WTC11 (cell line): ENCODE data around the gene GRIN3B. TPM values are rescaled to one million over a fixed set of nuclear protein-coding genes. Genes with fewer than 3 reads are reported as not detected.

ENCODE experiments used
- AFF4 ChIP-seq: sonication (generic); formaldehyde crosslinking; IDR thresholded peaks from 2 replicates; pipeline ENCODE4 v1.8.1; 2023; ENCODE audit warnings: mild to moderate bottlenecking, missing genetic modification reagents, borderline replicate concordance
- ARID4B ChIP-seq: sonication (generic); formaldehyde crosslinking; IDR thresholded peaks from 2 replicates; pipeline ENCODE4 v1.8.0; 2023; ENCODE audit warnings: missing genetic modification reagents, mild to moderate bottlenecking, borderline replicate concordance
- CTCF ChIP-seq: fragments of 200-600 bp; IDR thresholded peaks from 2 replicates; pipeline ENCODE4 v1.8.0; 2022; ENCODE audit warnings: antibody characterized with exemption
- E2F5 ChIP-seq: sonication (generic); formaldehyde crosslinking; IDR thresholded peaks from 2 replicates; pipeline ENCODE4 v1.8.1; 2022; ENCODE audit warnings: mild to moderate bottlenecking, moderate library complexity, missing genetic modification reagents
- EMX1 ChIP-seq: fragments of 250-450 bp; sonication (Bioruptor Pico); IDR thresholded peaks from 2 replicates; pipeline ENCODE4 v1.8.0; 2021; ENCODE audit warnings: mild to moderate bottlenecking
- ERG ChIP-seq: fragments of 250-450 bp; sonication (Bioruptor Pico); IDR thresholded peaks from 2 replicates; pipeline ENCODE4 v1.8.0; 2021; ENCODE audit warnings: mild to moderate bottlenecking
- GTF2I ChIP-seq: fragments of 250-450 bp; sonication (Bioruptor Pico); conservative IDR thresholded peaks from 2 replicates; pipeline ENCODE4 v1.4.0; 2021; ENCODE audit warnings: mild to moderate bottlenecking
- KAT7 ChIP-seq: sonication (generic); formaldehyde crosslinking; IDR thresholded peaks from 2 replicates; pipeline ENCODE4 v1.8.1; 2023; ENCODE audit warnings: missing genetic modification reagents, mild to moderate bottlenecking, borderline replicate concordance
- NR1H2 ChIP-seq: sonication (generic); formaldehyde crosslinking; IDR thresholded peaks from 2 replicates; pipeline ENCODE4 v1.9.0; 2021; ENCODE audit warnings: mild to moderate bottlenecking, moderate library complexity, missing genetic modification reagents
- NR2C2 ChIP-seq: sonication (generic); formaldehyde crosslinking; IDR thresholded peaks from 2 replicates; pipeline ENCODE4 v1.8.0; 2022; ENCODE audit warnings: mild to moderate bottlenecking, missing genetic modification reagents
- OVOL2 ChIP-seq: fragments of 250-450 bp; sonication (Bioruptor Pico); IDR thresholded peaks from 2 replicates; pipeline ENCODE4 v1.9.0; 2021; ENCODE audit warnings: mild to moderate bottlenecking, borderline replicate concordance
- SP1 ChIP-seq: sonication (generic); formaldehyde crosslinking; conservative IDR thresholded peaks from 2 replicates; pipeline ENCODE4 v1.8.1; 2022; ENCODE audit warnings: missing genetic modification reagents
- TCF7 ChIP-seq: sonication (generic); formaldehyde crosslinking; IDR thresholded peaks from 2 replicates; pipeline ENCODE4 v1.8.0; 2022; ENCODE audit warnings: mild to moderate bottlenecking, low read depth, missing genetic modification reagents, moderate library complexity
- TEAD1 ChIP-seq: sonication (generic); formaldehyde crosslinking; IDR thresholded peaks from 2 replicates; pipeline ENCODE4 v1.8.0; 2022; ENCODE audit warnings: mild to moderate bottlenecking, missing genetic modification reagents
- ZNF121 ChIP-seq: sonication (generic); formaldehyde crosslinking; IDR thresholded peaks from 2 replicates; pipeline ENCODE4 v1.8.0; 2023; ENCODE audit warnings: missing genetic modification reagents
- ZNF219 ChIP-seq: sonication (generic); formaldehyde crosslinking; IDR thresholded peaks from 2 replicates; pipeline ENCODE4 v1.8.0; 2023; ENCODE audit warnings: missing genetic modification reagents, mild to moderate bottlenecking, borderline replicate concordance
- ZNF232 ChIP-seq: sonication (generic); formaldehyde crosslinking; IDR thresholded peaks from 2 replicates; pipeline ENCODE4 v1.8.0; 2022; ENCODE audit warnings: mild to moderate bottlenecking, missing genetic modification reagents
- ZNF281 ChIP-seq: sonication (generic); formaldehyde crosslinking; IDR thresholded peaks from 2 replicates; pipeline ENCODE4 v1.8.0; 2023; ENCODE audit warnings: mild to moderate bottlenecking, missing genetic modification reagents
- ZNF416 ChIP-seq: fragments of 250-450 bp; sonication (Bioruptor Pico); IDR thresholded peaks from 2 replicates; pipeline ENCODE4 v1.9.0; 2021; ENCODE audit warnings: mild to moderate bottlenecking, inconsistent platforms
- ZNF423 ChIP-seq: fragments of 250-450 bp; sonication (Bioruptor Pico); IDR thresholded peaks from 2 replicates; pipeline ENCODE4 v2.1.2; 2022; ENCODE audit warnings: mild to moderate bottlenecking, moderate library complexity
- ZNF512 ChIP-seq: sonication (generic); formaldehyde crosslinking; IDR thresholded peaks from 2 replicates; pipeline ENCODE4 v1.8.1; 2022; ENCODE audit warnings: missing genetic modification reagents, borderline replicate concordance
- ZNF671 ChIP-seq: fragments of 250-450 bp; sonication (Bioruptor Pico); IDR thresholded peaks from 2 replicates; pipeline ENCODE4 v1.8.0; 2021; ENCODE audit warnings: mild to moderate bottlenecking
- total RNA-seq: library from RNA; stranded (reverse); gene quantifications from 3 replicates; pipeline ENCODE4 v1.2.3, GENCODE V29; 2021

GRIN3B gene
- total RNA-seq, 1 experiment from 2014 or later = 1.9 TPM

GRCh38 chr19:1001538-1002166 is 1.4 kb downstream of the GRIN3B start (continued):
- TF ChIP-seq ARID4B (no peak), OVOL2 (CRISPR knock-in tag) (no peak), ZNF512 (no peak), AFF4 (CRISPR knock-in tag) (no peak), ZNF281 (CRISPR knock-in tag) (no peak), TCF7 (CRISPR knock-in tag) (no peak), EMX1 (CRISPR knock-in tag) (no peak), E2F5 (CRISPR knock-in tag) (no peak), ZNF423 (CRISPR knock-in tag) (peak; percentile 59), ZNF219 (CRISPR knock-in tag) (no peak), CTCF (peak; percentile 81), ZNF121 (no peak), GTF2I (0 out of 2 replicates have a peak, but pooled peaks have one; percentile 15), ZNF232 (CRISPR knock-in tag) (no peak), ZNF416 (CRISPR knock-in tag) (no peak), NR2C2 (no peak), NR1H2 (no peak), ERG (CRISPR knock-in tag) (no peak), KAT7 (CRISPR knock-in tag) (no peak), TEAD1 (CRISPR knock-in tag) (no peak), ZNF671 (CRISPR knock-in tag) (no peak), SP1 (CRISPR knock-in tag) (no peak)
